Kidney capillary endothelial cell (primary cell): Measurements from ENCODE around the gene NCF2.
"Not testable (repeated sequence)": the region's sequence is repeated elsewhere in the genome, so short reads cannot be mapped to it uniquely, and the experiment has no call there.

Experiments
- DNase-seq: peaks from one replicate; pipeline ENCODE4 v3.0.0-alpha.2; 2018; ENCODE audit warnings: low spot score

NCF2 gene

GRCh38 chr1:183590244-183591191, at the start of gene NCF2:
NCF2 (minus strand) TSS chr1:183590459; CDS start chr1:183590329, 130 bp downstream.
- DNase-seq: no peak

- DNase-seq: no peak
Observed at GRCh38 chr1:183638649-183639387, 48.6 kb upstream of the NCF2 start.

DNA sequence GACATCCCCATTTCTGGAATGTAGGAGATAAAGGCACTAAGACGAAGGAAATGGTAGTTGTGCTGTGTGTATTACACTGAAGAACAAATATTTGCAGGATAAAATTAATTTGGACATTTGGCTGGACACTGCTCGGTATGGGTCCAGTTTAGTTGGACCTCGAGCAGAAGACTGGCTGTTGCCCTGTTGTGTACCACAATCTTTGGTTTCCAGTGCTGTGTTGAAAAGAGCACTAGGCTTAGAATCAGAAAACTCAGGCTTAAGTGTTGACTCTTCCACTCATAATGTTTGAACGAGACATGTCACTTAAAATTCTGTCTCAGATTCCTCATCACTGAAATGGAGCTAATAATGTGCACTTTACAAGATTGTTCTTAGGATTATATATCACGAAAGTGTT, 46.5 kb upstream of the NCF2 start:
- DNase-seq: no peak

- DNase-seq: no peak
Observed at GRCh38 chr1:183636334-183636682, 46.0 kb upstream of the NCF2 start.

- DNase-seq: peak; percentile 96
Observed at GRCh38 chr1:183635606-183636333, 45.5 kb upstream of the NCF2 start, which contains the start of gene ARPC5. ARPC5 (minus strand) TSS chr1:183635783; CDS start chr1:183635659, 124 bp downstream.

GRCh38 chr1:183635099-183635605, 44.9 kb upstream of the NCF2 start:
- no peak for DNase-seq

- DNase-seq: no peak
Observed at GRCh38 chr1:183634429-183635065, 44.3 kb upstream of the NCF2 start.

DNA sequence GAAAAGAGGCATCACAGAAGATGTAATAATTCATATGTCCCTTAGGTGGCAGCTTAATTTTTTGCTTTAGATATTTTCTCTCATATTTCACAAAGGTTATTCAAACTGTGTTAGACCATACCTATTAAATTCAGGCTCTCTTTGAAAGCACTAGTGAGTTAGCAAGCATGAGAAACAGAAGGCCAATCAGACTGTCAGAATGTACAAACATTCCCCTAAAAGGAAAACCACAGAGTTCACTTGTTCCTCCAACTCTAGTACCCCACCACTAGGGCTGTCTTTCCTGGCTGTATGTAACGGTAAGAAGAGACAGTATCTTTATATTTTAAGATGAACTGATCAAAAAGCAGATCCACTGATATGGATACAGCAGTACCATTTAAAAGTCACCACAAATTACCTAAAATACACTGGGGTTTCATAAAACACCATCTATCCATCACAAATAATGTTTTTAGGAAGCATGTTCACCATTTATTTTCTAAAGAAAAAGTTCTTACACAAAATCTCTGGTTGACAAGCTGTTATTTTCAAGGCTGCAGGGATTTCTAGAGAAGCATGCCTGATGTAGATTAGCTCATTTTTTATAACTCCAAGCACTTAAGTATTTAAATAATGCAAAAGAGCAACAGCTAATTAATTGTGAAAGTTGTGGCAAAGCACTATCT, 43.6 kb upstream of the NCF2 start:
- DNase-seq: peak; percentile 80

GRCh38 chr1:183632964-183633363, 42.7 kb upstream of the NCF2 start:
- no peak for DNase-seq

GRCh38 chr1:183632114-183632513, 41.9 kb upstream of the NCF2 start:
- no peak for DNase-seq

DNA sequence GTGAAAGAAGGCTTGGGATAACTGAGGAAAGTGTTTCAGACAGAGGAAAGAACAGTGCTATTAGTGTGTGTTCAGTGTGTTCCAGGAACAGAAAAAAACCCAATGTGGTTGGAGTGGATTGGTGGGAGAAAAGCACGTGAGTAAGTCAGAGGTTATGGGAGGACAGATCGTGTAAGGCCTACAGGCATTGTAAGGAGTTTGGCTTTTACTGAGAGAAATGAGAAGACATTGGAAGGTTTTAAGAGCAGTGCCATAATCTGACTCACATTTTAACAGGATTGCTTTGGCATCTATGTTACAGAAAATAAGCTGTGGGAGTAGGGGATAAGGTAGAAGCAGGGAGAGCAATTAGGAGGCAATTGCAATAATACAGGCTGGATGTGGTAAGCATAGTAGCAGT, 40.5 kb upstream of the NCF2 start:
- DNase-seq: no peak

DNA sequence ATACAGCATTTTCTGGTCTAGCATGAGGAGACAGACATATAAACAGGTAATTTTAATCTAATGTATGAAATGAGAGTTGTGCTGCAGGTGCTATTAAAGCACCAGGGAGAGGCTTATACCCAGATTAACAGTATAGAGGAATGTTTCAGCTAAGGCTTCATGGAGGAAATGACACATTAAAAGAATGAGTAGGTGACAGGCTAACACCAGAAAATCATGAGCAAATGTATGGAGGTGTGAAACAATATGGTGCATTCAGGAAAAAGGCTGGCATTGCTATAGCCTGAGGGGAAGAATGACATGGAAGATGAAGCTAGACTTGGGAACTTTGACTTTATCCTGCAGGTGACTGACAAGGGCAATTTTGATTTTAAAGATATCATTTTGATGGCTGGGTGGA, 38.3 kb upstream of the NCF2 start:
- DNase-seq: no peak

GRCh38 chr1:183626236-183626635, 36.0 kb upstream of the NCF2 start:
- DNase-seq: not testable (repeated sequence)

GRCh38 chr1:183622884-183623785, 32.9 kb upstream of the NCF2 start:
- no peak for DNase-seq

DNA sequence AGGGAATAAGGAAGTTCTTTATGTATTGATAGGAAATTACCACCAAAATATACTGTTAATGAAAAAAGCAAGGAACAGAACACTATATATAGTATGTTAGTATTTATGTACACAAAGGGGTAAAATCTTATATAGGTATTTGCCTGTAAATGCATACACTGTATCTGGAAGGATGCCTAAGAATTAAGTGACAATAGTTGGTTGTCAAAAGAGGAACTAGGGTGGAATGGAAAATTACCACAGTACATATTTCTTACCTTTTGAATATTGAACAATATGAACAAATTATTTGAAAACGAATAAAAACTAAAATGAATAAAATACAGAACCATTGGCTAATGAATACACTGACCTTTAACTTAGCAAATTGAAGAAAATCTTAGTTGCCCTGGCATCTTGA, 31.8 kb upstream of the NCF2 start:
- no peak for DNase-seq

DNA sequence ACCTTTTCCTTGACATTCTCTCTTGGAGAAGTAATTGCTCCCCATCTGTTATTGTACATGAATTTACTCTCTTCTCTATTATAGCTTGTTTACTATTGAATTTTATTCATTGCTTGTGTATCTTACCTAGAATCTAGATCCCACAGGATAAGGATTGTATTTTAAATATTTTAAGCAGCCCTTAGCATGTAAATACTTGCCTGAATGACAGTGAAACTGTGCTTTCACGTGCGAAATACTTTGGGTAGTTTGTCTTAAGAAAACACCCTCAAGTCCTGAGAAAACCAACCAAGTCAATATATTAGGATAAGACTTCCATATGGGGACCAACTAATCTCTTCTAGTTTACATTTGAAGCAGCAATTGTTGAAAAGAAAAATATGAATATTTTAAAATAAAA, 30.1 kb upstream of the NCF2 start:
- no peak for DNase-seq

DNA sequence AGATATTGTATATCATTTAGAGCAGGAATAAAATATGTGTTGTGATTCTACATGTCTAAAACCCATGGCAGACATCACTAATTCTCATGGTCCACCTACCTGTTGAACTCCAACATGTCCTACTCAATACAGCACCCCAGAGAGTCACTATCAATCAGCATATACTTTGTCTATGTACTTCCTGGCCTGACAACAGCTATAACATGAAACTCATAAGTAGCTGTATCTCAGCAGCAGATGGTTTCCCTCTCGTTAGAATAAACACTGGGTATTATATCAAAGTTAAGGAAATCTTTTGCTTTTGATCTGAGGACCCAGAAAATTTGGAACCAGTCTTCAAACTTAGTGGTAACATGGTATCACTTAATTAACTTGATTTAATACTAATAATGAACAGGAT, 29.5 kb upstream of the NCF2 start:
- DNase-seq: no peak

DNA sequence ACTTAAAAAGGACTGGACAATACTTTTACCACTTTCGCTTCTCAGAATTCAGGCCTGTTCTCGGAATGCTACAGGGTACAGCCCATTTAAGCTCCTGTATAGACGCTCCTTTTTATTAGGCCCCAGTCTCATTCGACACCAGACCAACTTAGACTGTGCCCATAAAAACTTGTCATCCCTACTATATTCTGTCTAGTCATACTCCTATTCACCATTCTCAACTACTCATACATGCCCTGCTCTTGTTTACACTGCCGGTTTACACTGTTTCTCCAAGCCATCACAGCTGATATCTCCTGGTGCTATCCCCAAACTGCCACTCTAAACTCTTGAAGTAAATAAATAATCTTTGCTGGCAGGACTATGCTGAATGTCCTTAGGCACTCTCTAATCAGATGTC, 27.9 kb upstream of the NCF2 start:
- DNase-seq: not testable (repeated sequence)

DNA sequence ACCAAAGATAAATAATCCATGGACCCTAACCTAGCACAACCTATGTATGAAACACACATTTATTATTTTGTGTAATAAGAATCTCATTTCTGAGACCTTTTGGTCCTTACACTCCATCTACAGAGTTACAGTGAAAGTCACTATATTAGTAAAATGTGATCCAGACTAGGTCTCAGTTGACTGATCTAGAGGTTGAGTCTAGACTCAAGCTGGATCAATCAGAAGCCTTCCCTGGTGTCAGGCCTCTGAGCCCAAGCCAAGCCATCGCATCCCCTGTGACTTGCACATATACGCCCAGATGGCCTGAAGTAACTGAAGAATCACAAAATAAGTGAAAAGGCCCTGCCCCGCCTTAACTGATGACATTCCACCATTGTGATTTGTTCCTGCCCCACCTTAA, 22.7 kb upstream of the NCF2 start:
- DNase-seq: not testable (repeated sequence)

- DNase-seq: no peak
Observed at GRCh38 chr1:183612407-183612806, 22.1 kb upstream of the NCF2 start.
